NCI-H1105 treated with DMSO at 0.1 percent for 48 hours (cell line): ENCODE data around the gene LGALS3.

Experiments used
- DNase-seq: peaks from one replicate; lab custom pipeline; 2025; lab: John Stamatoyannopoulos, UW

The LGALS3 gene

DNA sequence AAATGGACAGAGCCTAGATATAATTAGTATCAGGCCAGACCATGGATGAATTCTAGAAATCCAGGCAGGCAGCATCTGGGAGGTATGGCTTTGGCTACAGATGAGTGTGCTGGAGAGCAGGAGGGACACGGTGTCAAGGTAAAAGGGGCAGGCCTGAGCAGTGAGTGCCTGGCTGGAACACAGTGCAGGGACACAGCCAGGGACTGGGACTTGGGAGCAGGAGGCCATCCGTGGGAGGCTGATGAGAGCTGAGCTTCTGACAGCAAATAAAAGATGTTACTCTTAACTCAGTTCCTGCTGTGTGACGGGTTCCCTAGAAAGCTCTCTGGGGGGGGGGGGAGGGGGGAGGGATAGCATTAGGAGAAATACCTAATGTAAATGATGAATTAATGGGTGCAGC lies 13.6 kb upstream of the LGALS3 start:
- DNase-seq = no peak

DNA sequence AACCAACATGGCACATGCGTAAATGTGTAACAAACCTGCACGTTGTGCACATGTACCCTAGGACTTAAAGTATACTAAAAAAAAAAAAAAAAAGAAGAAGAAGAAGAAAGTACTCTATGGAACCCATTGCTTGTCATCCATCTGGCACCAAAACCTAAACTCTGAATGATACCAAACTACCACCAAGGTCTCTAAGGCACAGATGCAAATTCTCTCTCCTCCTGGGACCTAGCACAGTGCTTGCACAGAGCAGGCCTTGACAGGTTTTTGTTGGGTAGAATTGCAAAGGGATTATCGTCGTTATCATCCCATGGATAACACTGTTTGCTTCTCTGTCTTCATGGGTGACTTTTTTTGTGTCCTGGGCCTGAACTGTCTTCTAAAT lies 13.2 kb upstream of the LGALS3 start:
- DNase-seq = no peak

DNA sequence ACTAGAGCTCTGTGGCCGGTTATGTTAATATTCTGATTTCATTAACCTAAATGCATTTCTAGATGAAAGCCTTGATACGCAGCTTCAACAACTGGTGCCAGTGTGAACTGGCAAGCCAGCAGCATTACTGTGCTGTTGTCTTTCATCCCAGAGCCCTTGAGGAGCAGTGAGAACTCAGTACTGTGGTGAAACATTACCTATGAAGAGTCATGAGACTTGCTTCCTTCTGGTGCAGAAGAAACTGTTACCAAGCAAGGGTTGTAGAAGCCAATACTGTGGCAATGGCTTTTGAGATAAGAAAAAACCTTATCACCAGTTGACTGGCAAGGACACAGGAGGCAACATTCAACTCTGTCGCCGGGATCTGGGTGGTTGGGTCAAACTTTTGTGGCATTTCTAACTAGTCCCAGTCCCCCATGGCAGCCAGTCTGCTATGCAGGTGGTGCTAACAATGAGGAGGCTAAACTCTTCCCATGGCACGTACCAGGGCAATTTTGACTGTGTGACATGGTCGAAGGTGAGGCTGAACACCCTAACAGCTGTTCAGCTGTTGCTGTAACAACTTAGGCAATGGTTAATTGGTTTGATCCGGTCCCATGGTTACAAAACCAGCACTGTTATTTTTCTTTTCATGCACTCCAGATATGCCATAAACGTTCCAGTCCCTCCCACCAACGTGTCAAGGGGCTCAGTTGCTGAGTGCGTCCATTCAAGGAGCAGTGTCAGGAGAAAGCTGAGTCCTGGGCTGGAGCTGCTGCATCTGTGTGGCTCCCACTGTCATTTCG lies 12.6 kb upstream of the LGALS3 start:
- DNase-seq = no peak

DNA sequence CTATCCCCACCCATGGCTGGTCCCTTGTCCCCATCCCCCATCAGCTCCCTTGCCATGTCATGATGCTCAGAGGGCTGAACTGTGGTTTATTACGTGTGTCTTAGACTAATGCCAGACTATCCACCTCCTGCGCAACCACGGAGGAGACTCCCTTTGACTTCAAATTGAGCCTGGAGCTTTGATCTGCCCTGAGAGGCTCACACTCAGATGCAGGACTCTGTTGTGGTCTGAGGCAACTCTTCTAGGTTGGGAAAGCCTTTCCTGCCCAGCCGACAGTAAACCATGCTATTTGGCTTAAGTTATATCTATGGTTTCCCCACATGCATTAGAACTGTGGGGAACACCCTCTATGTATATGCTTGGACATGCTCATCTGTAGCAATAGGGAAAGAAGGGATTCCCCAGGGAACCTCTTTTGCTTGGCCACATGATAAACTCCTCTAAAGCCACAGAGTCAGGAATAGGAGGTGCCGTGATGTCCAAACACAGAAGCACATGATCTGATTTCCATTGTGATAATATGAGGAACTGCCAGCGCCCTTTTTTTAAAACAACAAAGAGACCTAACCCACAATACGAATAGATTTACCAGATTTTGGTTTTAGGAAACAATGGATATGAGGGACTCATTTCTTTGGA lies 11.1 kb upstream of the LGALS3 start:
- no peak for DNase-seq

DNA sequence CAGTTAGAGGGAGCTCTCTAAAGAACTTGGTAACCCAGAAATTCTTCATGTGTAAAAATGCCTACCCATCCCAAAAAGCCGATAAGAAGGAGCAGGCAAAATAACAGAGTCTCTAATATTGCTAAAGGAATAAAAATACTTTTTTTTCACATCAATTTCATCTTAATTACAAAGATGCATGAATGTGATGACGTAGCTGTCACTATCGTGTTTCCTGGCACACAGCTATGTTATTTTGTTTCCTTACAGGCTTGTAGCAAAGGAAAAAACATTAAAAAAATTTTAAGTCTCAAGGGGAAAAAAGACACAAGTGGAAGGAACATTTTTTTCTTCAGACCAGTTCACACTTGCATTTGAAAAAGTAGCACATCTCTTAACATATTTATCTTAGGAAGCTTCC lies 10.3 kb upstream of the LGALS3 start:
- DNase-seq = no peak

DNA sequence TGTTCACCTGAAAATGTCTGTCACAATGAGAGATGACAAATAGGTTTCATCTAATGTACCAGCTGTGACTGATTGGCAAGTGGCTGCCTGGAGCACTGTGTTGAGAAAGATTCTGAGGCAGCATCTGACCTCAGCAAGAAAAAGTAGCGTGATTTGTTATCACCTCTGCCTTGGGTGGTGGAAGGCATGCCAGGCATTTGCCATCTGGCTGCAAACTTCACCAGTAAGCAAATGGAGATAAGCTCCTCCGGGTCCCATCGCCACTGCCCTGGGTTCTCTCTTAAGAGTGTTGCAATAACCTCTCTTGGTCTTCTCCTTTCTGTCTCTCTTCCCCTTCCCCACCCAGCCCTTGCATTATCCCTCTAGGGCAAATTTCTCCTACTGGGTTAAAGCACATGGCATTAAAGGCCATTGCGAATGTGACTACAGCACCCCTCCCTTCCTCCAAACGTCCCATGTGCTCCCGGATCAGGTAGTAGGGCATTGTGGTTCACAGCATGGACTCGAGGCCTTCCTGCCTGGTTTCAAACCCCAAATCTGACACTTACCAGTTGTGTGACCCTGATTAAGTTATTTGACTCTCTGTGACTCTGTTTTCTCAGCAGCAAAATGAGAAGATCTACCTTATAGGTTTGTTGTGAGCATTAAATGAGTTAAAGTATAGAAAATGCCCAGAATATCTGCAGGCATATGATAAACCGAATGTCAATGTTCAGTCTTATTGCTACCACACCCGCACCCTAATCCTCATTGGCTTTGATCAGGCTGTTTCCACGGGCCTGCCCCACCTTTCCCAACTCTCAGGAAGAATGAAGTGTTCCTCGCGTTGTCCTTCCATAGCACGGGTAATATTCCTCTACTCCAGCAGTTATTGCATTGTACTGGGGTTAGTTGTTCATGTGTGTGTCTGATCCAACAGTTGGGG lies 8.2 kb upstream of the LGALS3 start:
- DNase-seq = no peak

DNA sequence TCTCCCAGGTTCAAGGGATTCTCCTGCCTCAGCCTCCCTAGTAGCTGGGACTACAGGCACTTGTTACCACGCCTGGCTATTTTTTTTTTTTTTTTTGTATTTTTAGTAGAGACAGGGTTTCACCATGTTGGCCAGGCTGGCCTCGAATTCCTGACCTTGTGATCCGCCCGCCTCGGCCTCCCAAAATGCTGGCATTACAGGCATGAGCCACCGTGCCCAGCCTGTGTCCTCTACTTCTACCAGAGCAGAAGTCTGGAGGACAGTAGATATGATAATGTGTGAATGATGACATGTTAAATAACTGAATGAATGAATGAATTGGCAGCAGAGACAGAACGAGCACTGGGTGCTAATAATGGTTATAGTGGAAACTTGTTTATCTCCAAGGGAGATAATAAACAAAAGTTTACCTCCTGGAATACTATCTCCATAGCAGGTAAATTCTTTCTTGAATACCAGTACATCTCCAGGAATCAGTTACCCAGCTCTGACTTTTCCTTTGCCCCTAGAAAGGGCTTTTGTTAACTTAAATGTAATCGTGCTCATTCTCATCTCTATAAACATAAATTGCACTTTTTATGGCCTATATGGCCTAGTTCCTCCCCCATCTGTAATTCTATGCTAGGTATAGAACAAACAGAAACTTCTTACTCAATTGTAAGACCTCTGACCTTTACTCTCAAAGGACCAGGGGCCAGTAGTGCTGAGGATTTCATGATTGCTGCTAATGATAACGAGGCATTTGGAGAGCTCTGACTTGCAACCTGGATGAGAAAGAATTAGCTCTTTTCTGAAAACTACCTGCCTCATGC lies 7.2 kb upstream of the LGALS3 start:
- no peak for DNase-seq

DNA sequence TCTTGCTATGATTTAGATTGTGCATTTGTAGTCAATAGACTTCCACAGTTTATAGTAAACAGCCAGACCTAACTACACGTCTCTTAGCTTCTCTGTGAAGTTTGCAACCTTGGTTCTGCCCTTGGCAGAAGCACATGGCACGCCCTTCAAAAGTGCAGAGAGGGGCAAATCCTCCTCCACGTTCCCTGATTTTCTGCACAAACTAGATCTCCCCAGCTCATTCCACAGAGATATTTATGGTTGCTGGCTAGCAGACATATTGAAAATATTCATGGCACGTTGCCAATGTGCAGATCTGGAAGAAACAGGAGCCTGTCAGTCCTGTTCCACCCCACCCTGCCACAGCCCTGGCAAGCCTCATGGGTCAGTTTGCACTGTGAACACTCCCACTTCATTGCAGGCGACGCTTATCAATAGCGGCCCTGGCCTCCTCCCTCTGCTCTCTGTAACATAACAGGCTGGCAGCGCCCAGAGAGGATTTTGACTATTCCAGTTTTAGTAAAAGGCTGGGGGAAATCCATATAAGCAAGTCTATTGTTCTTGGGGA lies 6.5 kb upstream of the LGALS3 start:
- DNase-seq = peak; percentile 19

DNA sequence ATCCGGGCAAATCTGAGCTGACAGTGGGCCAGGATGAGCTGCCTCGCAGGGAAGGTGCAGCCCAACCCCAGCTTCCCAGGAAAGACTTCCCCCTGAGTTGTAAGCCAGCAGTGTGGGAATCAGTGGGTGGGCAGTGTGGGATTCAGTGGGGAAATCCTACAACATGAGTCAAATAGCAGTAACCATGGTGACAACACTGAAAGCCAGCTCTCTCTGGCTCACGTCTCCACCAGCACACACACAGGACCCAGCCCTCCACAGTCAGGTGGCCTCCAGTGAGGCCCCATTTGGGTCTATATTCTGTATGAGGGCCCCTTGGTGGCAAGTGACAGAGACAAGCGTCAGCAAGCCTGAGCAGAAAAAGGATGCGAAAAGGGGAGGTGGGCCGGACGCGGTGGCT lies 6.0 kb upstream of the LGALS3 start:
- DNase-seq = no peak

DNA sequence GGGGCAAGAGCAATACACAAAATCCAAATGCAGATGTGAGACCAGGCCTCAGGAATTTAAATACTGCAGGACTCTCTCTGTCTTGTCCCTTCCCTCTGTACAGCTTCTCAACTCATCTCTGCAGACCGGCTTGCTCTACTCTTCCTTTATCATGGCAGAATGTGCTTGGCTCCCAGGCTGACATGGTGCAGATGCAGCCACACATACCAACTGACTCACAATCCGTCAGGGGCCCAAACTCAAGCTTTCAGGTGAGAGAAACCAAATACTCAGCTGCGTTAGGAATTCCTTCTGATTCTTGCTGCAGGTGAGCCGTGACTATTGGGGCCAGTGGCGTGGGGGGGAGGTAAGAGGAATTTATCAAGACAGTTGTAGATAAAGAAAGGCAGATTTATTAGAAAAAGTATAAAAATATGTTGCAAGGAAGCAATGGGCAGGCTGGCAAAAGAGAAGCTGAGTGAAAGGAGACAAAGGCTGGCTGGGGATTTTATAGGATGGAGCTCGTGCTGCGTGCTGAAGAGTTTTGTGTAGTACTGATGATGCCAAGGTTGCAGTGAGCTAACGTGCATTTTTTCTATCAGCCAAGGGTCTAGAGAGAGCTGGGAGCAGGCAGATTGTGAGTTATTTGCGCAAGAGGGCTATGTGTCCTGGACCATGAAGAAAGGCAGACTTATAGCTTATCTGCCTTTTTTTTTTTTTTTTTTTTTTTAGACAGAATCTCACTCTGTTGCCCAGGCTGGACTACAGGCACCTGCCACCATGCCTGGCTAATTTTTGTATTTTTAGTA lies 5.0 kb upstream of the LGALS3 start:
- DNase-seq = no peak

DNA sequence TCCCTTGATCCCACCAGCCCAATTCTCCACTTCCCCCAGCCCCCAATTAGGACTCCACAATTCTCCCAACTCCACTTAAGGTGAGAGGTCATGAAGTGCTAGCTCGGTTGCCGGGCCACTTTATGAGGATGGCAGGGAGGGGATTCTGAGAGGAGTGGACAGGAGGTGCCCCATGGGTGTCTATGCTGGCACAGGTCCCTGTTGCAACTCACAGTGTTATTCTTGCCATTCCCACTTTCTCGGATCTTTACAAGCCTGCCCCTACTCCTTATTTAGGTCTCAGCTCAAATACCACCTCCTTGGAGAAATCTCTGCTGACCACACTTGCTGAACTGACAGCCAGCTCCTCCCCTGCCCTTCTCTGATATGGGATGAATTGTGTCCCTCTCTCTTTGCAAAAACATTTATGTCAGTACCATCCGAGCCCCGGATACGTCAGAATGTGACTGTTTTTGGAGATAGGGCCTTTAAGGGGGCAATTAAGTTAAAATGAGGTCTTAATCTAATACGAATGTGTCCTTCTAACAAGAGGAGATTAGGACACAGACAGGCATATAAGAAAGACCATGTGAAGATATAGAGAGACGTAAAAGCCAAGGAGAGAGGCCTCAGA lies 4.2 kb upstream of the LGALS3 start:
- DNase-seq = no peak

DNA sequence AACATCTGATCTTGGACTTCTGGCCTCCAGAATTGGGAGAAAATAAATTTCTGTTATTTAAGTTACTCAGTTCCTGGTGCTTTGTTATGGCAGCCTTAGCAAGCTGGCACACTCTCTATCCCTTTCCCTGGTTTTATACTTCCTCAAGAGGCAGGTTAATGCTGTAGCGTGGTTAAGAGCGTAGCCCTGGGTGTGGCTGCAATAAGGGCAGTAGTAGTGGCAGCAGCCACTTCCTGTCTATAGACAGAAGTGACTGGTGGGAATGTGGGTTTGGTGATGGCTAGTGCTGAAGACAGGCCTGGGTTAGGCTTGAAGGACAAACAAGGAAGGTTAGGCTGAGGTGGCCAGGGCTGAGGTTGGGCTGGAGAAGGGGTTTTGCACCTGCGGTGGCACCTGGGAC lies 3.6 kb upstream of the LGALS3 start:
- no peak for DNase-seq

DNA sequence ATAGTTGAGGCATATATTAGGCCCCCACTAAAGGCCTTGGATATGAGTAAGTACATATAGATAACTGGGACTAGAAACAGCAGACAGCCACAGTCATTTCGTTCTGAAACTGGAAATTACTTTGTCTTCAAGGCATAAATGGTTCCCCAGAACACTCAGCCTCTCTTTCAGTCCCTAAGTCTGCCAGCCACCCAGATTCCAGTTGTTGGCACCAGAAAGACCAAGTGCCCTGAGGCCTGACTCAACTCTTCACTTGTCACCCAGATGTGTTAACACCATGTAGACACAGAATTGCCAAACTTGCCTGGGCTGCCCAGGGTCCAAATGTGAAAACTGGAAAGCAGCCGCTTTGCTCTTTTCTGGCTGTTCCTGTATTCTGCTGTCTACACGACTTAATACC lies 3.0 kb upstream of the LGALS3 start:
- DNase-seq = no peak

DNA sequence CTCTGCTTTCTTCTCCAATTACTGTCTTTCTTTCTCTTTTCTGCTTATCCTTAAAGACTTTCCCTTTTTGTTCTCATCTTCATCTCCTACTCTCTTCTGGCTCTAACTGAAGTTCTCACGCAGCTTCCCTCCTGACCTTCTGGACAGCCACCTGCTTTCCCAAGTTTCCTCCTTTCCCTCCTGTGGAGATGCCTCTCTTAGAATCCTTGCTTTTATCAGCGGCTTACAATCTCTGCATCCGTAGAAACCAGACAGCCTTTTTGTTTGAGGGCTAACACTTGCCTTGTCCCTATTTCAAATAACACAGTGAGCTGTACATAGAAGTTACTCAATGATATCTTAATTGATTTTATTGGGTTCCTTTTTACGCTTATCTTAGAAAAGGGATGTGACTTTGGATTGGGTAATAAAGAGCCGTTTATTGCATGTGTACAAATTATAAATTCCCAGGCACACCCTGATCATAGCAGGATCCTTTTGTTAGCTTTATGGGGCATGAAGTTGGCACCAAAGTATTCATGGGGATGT lies 2.1 kb upstream of the LGALS3 start:
- no peak for DNase-seq

DNA sequence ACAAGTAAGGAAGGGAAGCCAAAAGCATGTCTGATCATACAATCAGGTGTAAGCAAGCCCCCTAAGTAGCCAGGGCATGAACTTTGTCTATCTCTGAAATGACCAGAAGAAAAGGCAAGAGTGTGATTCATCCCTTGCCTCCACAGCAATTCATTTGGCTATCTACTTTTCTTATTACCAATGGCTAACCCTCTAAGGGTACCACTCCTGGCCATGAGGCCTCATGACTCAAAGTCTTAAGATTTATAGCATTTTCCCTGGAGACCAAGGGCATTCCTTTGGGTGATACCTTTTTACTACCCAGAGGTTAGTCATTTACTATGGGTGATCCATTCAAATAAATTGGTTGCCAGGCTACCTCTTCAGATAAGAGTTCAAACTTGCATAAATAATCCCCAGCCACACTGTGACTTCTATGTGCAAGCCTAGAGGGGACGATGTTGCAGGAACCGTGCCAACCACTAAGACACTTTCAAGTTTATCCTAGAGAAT lies 1.5 kb upstream of the LGALS3 start:
- no peak for DNase-seq

DNA sequence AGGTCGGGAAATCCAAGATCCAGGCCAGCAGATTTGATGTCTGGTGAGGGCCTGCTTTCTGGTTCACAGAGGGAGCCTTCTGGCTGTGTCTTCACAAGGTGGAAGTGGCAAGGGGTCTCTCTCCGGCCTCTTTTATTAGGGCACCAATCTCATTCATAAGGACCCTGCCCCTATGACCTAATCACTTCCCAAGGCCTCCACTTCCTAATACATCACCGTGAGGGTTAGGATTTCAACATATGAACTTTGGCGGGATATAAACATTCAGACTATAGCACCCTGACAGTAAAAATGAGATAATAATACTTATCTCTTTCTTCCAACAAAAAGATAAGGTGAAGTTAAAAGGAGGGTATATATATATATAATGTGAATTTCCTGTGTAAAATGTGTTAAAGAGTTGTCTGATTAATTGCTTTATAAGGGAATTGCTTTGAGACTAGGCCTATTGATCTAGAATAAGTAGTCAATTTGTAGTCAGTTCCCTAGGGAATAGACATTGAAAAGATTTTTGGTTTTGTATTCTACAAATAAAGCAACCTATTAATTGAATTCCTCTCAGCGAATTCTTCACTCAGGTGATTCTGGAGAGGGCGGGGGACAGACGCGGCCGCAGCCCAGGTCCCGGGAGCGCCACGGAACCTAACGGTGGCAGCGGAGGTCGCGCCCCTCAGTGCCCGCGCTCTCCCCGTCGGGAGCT lies 516 bp upstream of the LGALS3 start:
- DNase-seq = no peak

DNA sequence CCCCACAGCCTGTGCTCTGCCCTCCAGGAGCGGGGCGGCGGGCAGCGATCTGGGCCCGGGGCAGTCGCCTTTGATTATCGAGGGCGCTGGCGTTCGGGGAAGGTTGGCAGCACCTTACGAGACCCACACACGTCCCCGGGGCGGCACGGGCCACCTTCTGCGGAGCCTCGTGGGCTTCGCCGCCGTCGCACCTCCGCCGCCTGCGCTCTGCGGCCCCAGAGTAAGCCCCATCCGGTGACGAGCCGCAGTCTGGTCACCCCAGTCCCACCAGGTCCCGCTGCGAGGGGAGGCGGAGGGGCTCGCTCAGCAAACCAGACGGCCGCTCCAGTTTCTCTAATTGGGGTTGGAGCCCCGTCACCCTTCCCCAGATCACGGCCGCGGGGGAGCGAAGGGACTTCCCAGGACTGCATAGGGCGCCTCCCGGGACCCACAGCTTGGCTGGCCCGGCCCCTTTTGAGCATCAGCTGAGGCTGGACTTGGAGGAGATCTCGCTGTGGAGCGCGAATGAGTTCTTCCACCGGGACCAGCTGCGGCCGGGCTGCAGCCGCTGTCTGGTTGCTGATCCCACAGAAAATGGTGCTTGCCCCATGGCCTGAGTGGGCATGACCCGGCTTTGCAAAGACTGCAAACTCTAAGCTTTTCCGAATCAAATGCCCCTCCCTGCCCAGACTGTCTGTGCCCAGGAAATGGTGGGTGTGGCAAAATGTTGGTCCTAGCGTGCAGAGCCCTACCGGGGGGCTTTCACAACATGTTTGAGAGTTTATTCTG lies 560 bp downstream of the LGALS3 start:
- no peak for DNase-seq

DNA sequence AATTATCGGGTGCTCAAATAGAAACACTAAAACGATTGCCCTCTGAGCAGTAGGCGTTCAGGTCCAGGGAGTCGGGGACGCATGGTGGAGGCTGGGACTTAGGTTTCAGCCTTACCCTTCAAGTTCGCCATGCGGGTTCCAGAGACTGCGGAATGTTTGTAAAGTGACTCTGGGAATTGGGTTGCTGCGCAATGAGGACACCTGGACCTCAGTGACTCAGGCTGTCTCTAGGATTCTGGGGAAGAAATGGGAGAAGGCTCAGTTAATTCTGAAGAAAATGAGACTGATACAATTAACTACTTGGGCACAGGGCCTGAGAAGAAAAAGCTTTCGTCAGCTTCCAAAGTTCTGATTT lies 1.1 kb downstream of the LGALS3 start:
- DNase-seq = no peak
